Neuronal stem cell (in vitro differentiated cells): ENCODE measurements around the gene NTHL1.

ENCODE experiments used
- DNase-seq: peaks from one replicate; pipeline ENCODE4 v3.0.0-alpha.2; 2013; ENCODE audit warnings: low spot score
- H2AFZ ChIP-seq: one replicate; pipeline ENCODE4 v1.6.1; 2013; ENCODE audit warnings: mild to moderate bottlenecking, low read length, inconsistent platforms
- H2AK5ac ChIP-seq: 2 replicates; pipeline ENCODE4 v1.6.1; 2013; ENCODE audit warnings: low read depth, mild to moderate bottlenecking, inconsistent platforms, low read length, moderate library complexity, mixed read lengths
- H2BK120ac ChIP-seq: 2 replicates; pipeline ENCODE4 v1.6.1; 2013; ENCODE audit warnings: low read depth, mild to moderate bottlenecking, inconsistent platforms, low read length, moderate library complexity, mixed read lengths
- H2BK12ac ChIP-seq: one replicate; pipeline ENCODE4 v1.6.1; 2013; ENCODE audit warnings: low read length, inconsistent platforms
- H2BK15ac ChIP-seq: 2 replicates; pipeline ENCODE4 v1.6.1; 2013; ENCODE audit warnings: mild to moderate bottlenecking, low read length, inconsistent platforms, mixed read lengths
- H2BK5ac ChIP-seq: one replicate; pipeline ENCODE4 v1.6.1; 2013; ENCODE audit warnings: inconsistent platforms, mild to moderate bottlenecking, low read length, moderate library complexity
- H3K14ac ChIP-seq: one replicate; pipeline ENCODE4 v1.6.1; 2013; ENCODE audit warnings: low read length, inconsistent platforms
- H3K18ac ChIP-seq: 2 replicates; pipeline ENCODE4 v1.6.1; 2013; ENCODE audit warnings: low read length, inconsistent platforms
- H3K23ac ChIP-seq: 2 replicates; pipeline ENCODE4 v1.6.1; 2013; ENCODE audit warnings: low read depth, mild to moderate bottlenecking, mixed read lengths, low read length, inconsistent platforms; ENCODE audit not compliant: poor library complexity
- H3K27ac ChIP-seq: replicated peaks from 3 replicates; pipeline ENCODE4 v1.5.1; 2013; ENCODE audit warnings: low read length, inconsistent platforms
- H3K27me3 ChIP-seq, 3 experiments: 2 replicates each; pipeline ENCODE4 v1.6.1; 2013; ENCODE audit warnings: low read length in 3 of 3, mild to moderate bottlenecking in 2 of 3, inconsistent platforms in 1 of 3, low read depth in 1 of 3, mixed read lengths in 1 of 3, moderate library complexity in 1 of 3; ENCODE audit not compliant: control insufficient read depth in 3 of 3, insufficient read depth in 3 of 3
- H3K36me3 ChIP-seq, 2 donors: replicated peaks in 1 of 2; 2 replicates each; pipeline ENCODE4 v1.6.1; 2013; ENCODE audit warnings: low read length in 2 of 2; ENCODE audit not compliant: control insufficient read depth in 2 of 2, insufficient read depth in 2 of 2
- H3K4ac ChIP-seq: 2 replicates; pipeline ENCODE4 v1.6.1; 2013; ENCODE audit warnings: inconsistent platforms, mild to moderate bottlenecking, low read length, moderate library complexity
- H3K4me1 ChIP-seq, 2 donors: 1 replicate in 1 of 2; 2 replicates in 1 of 2; pipeline ENCODE4 v1.6.1; 2013; ENCODE audit warnings: low read length in 2 of 2, low read depth in 1 of 2; ENCODE audit not compliant: control insufficient read depth in 2 of 2, insufficient read depth in 1 of 2
- H3K4me2 ChIP-seq: one replicate; pipeline ENCODE4 v1.6.1; 2013; ENCODE audit warnings: mild to moderate bottlenecking, low read length, inconsistent platforms; ENCODE audit not compliant: insufficient read depth, poor library complexity, severe bottlenecking
- H3K4me3 ChIP-seq, 2 donors: 2 replicates each; pipeline ENCODE4 v1.5.1; 2013; ENCODE audit warnings: low read length in 2 of 2, mild to moderate bottlenecking in 2 of 2, inconsistent platforms in 1 of 2, moderate library complexity in 1 of 2
- H3K79me1 ChIP-seq: one replicate; pipeline ENCODE4 v1.6.1; 2013; ENCODE audit warnings: low read depth, mild to moderate bottlenecking, inconsistent platforms, low read length, moderate library complexity
- H3K9ac ChIP-seq: one replicate; pipeline ENCODE4 v1.6.1; 2013; ENCODE audit warnings: mild to moderate bottlenecking, low read depth, low read length, inconsistent platforms; ENCODE audit not compliant: poor library complexity
- H3K9me3 ChIP-seq, 2 donors: replicated peaks in 1 of 2; 2 replicates each; pipeline versions ENCODE3 to v1.6.1; 2013; ENCODE audit warnings: low read length in 2 of 2, mild to moderate bottlenecking in 2 of 2, inconsistent platforms in 1 of 2, low read depth in 1 of 2, mixed read lengths in 1 of 2, moderate library complexity in 1 of 2; ENCODE audit not compliant: control insufficient read depth in 2 of 2, insufficient read depth in 1 of 2
- H4K8ac ChIP-seq: one replicate; pipeline ENCODE4 v1.6.1; 2013; ENCODE audit warnings: low read depth, mild to moderate bottlenecking, inconsistent platforms, low read length, moderate library complexity
- H4K91ac ChIP-seq: one replicate; pipeline ENCODE4 v1.6.1; 2013; ENCODE audit warnings: low read length, low read depth, mild to moderate bottlenecking, inconsistent platforms; ENCODE audit not compliant: poor library complexity
- WGBS, 2 donors: extraction: QIAGEN DNeasy Blood & Tissue Kit; methylation state at CpG; one replicate each; pipeline ENCODE4 v1.1.7; 2013; ENCODE audit warnings: missing lambda C conversion rate in 2 of 2, mixed read lengths in 1 of 2; ENCODE audit not compliant: insufficient read length in 2 of 2, insufficient replicate concordance in 1 of 2; ENCODE audit errors: extremely low coverage in 2 of 2; 5-methylcytosine and 5-hydroxymethylcytosine counted together

The NTHL1 gene

DNA sequence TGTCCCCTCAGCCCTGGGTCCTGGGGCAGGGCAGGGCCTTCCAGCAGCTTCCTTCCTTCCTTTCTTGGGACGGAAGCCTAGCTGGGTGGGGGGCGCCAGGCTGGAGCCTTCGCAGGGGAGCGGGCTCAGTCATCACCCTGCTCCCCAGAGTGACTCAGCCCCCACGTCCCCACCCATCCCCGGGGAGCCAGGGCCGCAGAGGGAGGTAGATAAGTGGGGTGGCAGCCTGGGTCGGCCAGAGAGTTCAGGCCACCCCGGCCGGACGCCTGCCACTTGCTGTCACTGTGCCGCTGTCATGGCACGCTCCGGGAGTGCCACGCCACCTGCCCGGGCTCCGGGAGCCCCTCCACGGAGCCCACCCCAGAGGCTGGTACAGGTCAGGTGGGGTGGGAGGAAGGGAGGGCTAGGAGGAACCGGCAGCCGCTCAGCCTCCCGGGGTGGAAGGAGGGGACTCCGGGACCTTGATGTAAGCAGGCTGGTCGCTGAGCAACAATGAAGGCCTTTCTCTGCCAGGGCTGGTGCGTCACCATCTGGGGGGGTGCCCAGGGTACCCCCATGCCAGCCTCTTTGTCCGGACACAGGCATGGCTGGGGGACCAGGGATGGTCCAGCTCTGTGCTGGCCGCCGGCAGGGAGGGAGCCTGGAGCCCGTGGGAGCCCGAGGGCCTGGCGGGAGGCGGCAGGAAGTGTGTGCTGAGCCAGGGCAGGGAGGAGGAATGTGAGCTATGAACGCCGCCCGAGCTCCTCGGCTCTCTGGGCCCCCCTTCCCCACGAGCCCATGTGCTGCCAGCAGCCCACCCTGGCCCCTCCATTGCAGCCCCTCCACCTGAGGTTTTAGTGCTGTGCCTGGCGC is 14.4 kb downstream of the NTHL1 start:
- H2BK12ac ChIP-seq: peak overlapping the region; percentile 84
- peaks cover 0 to 7% (median under 1%) of the 10 kb centered on the region in 3 experiments for H3K27me3 ChIP-seq
- H2AK5ac ChIP-seq: peak overlapping the region; percentile 74
- no peak overlapping the region for H2BK120ac ChIP-seq
- no peak for DNase-seq
- peak overlapping the region; percentile 93 for H3K23ac ChIP-seq
- no peak overlapping the region for H3K27ac ChIP-seq
- H3K4me1 ChIP-seq: peaks cover 7 to 22% of the 10 kb centered on the region in 2 donors
- H4K8ac ChIP-seq: no peak overlapping the region
- no peaks in the 10 kb centered on the region for H3K36me3 ChIP-seq
- peaks cover 7% of the 10 kb centered on the region for H3K79me1 ChIP-seq
- H2AFZ ChIP-seq: peak overlapping the region; percentile 90
- H4K91ac ChIP-seq: no peak overlapping the region
- WGBS, 2 donors: no CpG with 5 or more reads among the region's 37 CpGs
- H3K9ac ChIP-seq: peak overlapping the region; percentile 60
- no peak overlapping the region for H3K4me2 ChIP-seq
- H2BK5ac ChIP-seq: peak overlapping the region; percentile 82
- H3K18ac ChIP-seq: peak overlapping the region; percentile 64
- no peak overlapping the region for H2BK15ac ChIP-seq
- H3K14ac ChIP-seq: peak overlapping the region; percentile 17
- no peak overlapping the region for H3K4me3 ChIP-seq
- no peak overlapping the region for H3K4ac ChIP-seq
- peaks cover 0 to under 1% of the 10 kb centered on the region in 2 donors for H3K9me3 ChIP-seq

DNA sequence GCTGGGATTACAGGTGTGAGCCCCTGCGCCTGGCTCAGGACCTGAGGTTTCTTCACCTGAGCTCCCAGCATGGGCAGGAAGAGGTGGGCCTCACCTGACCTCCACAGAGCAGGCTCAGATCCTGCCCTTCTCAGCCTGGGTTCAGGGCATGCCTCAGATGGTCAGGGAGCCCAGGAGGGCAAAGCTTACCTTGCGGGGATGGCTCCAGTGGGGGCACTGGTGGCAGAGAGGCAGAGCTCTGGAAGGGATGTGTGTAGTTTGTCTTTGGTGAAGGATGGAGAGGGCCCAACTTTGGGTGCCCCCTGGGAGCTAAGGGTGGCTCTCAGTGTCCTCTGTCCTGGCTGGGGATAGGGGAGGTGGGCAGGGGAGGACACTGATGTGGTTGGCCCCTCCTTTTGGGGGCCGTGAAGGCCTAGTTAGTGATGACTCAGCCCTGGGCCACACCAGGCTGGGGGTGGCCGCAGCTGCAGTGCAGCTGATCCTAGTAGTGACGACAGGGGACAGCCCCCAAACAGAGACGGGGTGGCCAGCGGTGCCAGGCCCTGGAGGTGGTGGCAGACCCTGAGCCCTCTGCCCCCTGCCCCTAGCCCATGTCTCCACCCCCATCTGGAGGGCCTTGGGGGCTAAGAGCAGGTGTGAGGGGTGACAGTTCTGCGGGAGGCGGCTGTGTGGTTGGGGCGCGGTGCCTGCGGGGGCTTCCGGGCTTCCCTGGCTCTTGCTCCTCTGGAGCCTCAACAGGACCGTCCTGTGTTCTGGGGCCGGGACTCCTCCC is 15.2 kb downstream of the NTHL1 start:
- peak overlapping the region; percentile 21 for H3K9ac ChIP-seq
- no peak overlapping the region for H3K14ac ChIP-seq
- peaks cover 1 to 15% (median 9%) of the 10 kb centered on the region in 3 experiments for H3K27me3 ChIP-seq
- H4K91ac ChIP-seq: no peak overlapping the region
- H3K79me1 ChIP-seq: peaks cover 7% of the 10 kb centered on the region
- H3K4me1 ChIP-seq: peaks cover 9 to 21% of the 10 kb centered on the region in 2 donors
- no peak overlapping the region for H3K4ac ChIP-seq
- no peak overlapping the region for H2BK5ac ChIP-seq
- H3K4me2 ChIP-seq: no peak overlapping the region
- peaks cover 2 to 5% of the 10 kb centered on the region in 2 donors for H3K9me3 ChIP-seq
- H3K4me3 ChIP-seq: no peak overlapping the region
- H2AFZ ChIP-seq: no peak overlapping the region
- peak overlapping the region; percentile 10 for H2AK5ac ChIP-seq
- H3K27ac ChIP-seq: no peak overlapping the region
- H3K36me3 ChIP-seq: no peaks in the 10 kb centered on the region
- H2BK15ac ChIP-seq: peak overlapping the region; percentile 81
- H2BK12ac ChIP-seq: peak overlapping the region; percentile 22
- no peak for DNase-seq
- no peak overlapping the region for H2BK120ac ChIP-seq
- WGBS, 2 donors: no CpG with 5 or more reads among the region's 15 CpGs
- H4K8ac ChIP-seq: no peak overlapping the region
- peak overlapping the region; percentile 43 for H3K23ac ChIP-seq
- peak overlapping the region; percentile 57 for H3K18ac ChIP-seq

DNA sequence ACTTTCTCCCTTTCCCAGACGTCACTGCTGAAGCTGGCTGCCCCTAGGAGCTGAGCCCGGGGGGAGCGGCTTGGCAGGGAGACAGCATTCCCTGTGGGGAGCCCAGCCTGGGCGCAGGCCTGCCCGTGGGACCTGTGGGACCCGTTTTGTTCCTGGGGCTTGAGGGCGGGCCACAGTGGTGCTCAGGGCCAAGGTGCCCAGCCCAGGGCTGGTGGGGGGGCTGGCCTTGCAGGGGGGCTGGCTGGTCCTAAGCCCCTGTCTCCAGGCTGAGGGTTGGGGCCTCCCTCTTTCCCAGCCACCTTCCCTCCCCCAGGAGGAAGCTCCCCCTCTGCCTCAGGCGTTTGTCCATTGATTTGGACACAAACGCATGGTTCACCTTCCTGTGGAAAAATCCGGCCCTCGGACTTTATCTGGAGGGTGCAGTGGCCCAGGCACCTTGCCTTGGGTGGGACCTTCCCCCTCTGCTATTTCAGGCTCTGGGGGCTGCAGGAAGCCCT is 16.5 kb downstream of the NTHL1 start:
- H2AK5ac ChIP-seq: no peak overlapping the region
- H2BK15ac ChIP-seq: no peak overlapping the region
- no peak overlapping the region for H3K4ac ChIP-seq
- H3K9ac ChIP-seq: no peak overlapping the region
- no peak overlapping the region for H2AFZ ChIP-seq
- H3K27ac ChIP-seq: no peak overlapping the region
- DNase-seq: no peak
- peaks cover 7% of the 10 kb centered on the region for H3K79me1 ChIP-seq
- peaks cover 13 to 23% of the 10 kb centered on the region in 2 donors for H3K4me1 ChIP-seq
- H2BK12ac ChIP-seq: no peak overlapping the region
- H3K18ac ChIP-seq: no peak overlapping the region
- peak overlapping the region; percentile 38 for H3K14ac ChIP-seq
- peaks cover 2 to 5% of the 10 kb centered on the region in 2 donors for H3K9me3 ChIP-seq
- no peak overlapping the region for H2BK120ac ChIP-seq
- H3K23ac ChIP-seq: no peak overlapping the region
- no CpG with 5 or more reads among the region's 11 CpGs for WGBS, 2 donors
- H3K4me2 ChIP-seq: no peak overlapping the region
- H2BK5ac ChIP-seq: no peak overlapping the region
- no peak overlapping the region for H4K91ac ChIP-seq
- no peak overlapping the region for H4K8ac ChIP-seq
- peaks cover 3 to 22% (median 20%) of the 10 kb centered on the region in 3 experiments for H3K27me3 ChIP-seq
- no peak overlapping the region for H3K4me3 ChIP-seq
- H3K36me3 ChIP-seq: no peaks in the 10 kb centered on the region

DNA sequence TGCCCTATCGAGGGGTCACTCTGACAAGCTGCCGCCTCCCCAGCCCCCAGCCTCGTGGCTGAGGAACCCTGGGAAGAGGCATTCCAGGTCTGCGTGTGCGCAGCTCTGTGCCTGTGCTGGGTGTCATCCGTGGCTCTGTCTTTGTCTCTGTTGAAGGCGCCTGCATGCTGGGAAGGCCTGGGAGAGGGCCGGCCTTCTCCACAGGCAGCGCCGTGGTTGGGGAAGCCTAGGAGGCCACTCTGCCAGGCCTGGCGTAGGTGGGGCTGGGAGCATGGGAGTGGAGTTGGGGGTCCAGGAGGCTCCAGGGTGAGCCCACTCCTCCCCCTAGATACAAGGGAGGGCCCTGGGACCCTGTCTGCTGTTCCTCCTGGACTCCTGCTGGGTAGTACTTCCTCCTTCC is 17.6 kb downstream of the NTHL1 start:
- Histone ChIP-seq H2AK5ac (no peak overlapping the region), H3K18ac (peak overlapping the region; percentile 38), H2BK15ac (no peak overlapping the region), H3K27me3 (peaks cover 3 to 33% (median 25%) of the 10 kb centered on the region in 3 experiments), H3K9me3 (peaks cover 3 to 5% of the 10 kb centered on the region in 2 donors), H3K4me2 (no peak overlapping the region), H3K27ac (no peak overlapping the region), H3K4me3 (no peak overlapping the region), H3K4ac (no peak overlapping the region), H3K79me1 (peaks cover 4% of the 10 kb centered on the region), H3K14ac (no peak overlapping the region), H3K4me1 (peaks cover 9 to 14% of the 10 kb centered on the region in 2 donors), H2BK120ac (no peak overlapping the region), H4K8ac (no peak overlapping the region), H2BK5ac (no peak overlapping the region), H3K36me3 (no peaks in the 10 kb centered on the region), H2AFZ (no peak overlapping the region), H3K9ac (no peak overlapping the region), H4K91ac (no peak overlapping the region), H3K23ac (no peak overlapping the region), H2BK12ac (no peak overlapping the region)
- DNase-seq: no peak
- WGBS, 2 donors: no CpG with 5 or more reads among the region's 11 CpGs
